Ishikawa (cell line): ENCODE results near the gene ATG14.

Experiments used
- CEBPB ChIP-seq: IDR thresholded peaks from 2 replicates; pipeline ENCODE4 v1.6.1; 2012
- CREB1 ChIP-seq: IDR thresholded peaks from 2 replicates; pipeline ENCODE4 v1.6.1; 2012; ENCODE audit warnings: low read depth
- EGR1 ChIP-seq: IDR thresholded peaks from 2 replicates; pipeline ENCODE4 v1.6.1; 2012
- EP300 ChIP-seq: IDR thresholded peaks from 2 replicates; pipeline ENCODE4 v1.6.1; 2012; ENCODE audit warnings: borderline replicate concordance
- FOXM1 ChIP-seq: IDR thresholded peaks from 2 replicates; pipeline ENCODE4 v1.6.1; 2012; ENCODE audit warnings: low read depth, borderline replicate concordance
- NFIC ChIP-seq: IDR thresholded peaks from 2 replicates; pipeline ENCODE4 v1.6.1; 2012
- RAD21 ChIP-seq: IDR thresholded peaks from 2 replicates; pipeline ENCODE4 v1.6.1; 2012; ENCODE audit warnings: low read depth
- TAF1 ChIP-seq: IDR thresholded peaks from 2 replicates; pipeline ENCODE4 v1.6.1; 2012; ENCODE audit warnings: low read depth, mild to moderate bottlenecking
- TCF12 ChIP-seq: IDR thresholded peaks from 2 replicates; pipeline ENCODE4 v1.6.1; 2012; ENCODE audit warnings: low read depth
- TEAD4 ChIP-seq: IDR thresholded peaks from 2 replicates; pipeline ENCODE4 v1.6.1; 2012
- YY1 ChIP-seq: IDR thresholded peaks from 2 replicates; pipeline ENCODE4 v1.6.1; 2012; ENCODE audit warnings: low read depth
- ZBTB7A ChIP-seq: IDR thresholded peaks from 2 replicates; pipeline ENCODE4 v1.6.1; 2012; ENCODE audit warnings: low read depth
- TF ChIP-seq, protein P1 (sequence below): IDR thresholded peaks from 2 replicates; pipeline ENCODE4 v1.6.1; 2012
- TF ChIP-seq, protein P2 (sequence below): IDR thresholded peaks from 2 replicates; pipeline ENCODE4 v1.6.1; 2012; ENCODE audit warnings: low read depth, mild to moderate bottlenecking
- TF ChIP-seq, protein P3 (sequence below): IDR thresholded peaks from 2 replicates; pipeline ENCODE4 v1.6.1; 2012

The ATG14 gene

DNA sequence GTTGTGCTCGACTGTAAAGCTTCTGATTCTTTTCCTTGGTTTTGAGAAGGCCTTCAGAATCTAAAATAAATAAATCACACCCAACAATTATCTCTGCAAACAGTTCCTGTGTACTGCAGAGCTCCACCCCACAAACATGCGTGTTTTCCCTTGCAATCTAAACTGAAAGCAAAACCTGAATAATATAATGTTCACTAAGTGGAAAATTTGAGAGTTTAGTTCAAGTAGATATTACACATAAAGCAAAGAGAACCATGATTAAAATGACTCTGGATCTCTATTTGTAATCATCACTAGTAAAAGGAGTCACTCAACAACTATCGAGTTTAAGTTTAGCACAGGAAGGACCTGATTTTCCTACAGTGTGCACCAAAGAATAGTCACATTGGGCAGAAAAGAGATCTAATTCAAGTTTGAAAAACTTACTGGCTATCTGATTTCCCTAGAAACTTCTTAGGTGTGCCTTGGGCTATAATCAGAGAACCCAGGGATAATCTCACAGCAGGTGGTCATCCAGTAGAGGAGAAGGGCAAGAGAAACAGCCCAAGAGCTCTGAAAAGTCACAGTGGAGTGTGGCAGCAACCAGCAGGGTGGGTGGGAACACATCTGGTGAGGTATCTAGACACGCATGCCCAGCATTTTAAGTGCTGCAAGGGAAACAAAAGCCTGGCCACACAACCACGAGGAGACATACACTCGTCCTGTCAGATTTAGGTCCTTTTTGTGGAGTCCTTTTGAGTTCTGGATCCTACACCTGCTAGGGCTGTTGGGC, 25.4 kb downstream of the ATG14 start:
- TF ChIP-seq ZBTB7A (no peak), NFIC (no peak), CEBPB (no peak)
- TF ChIP-seq, protein P1, sequence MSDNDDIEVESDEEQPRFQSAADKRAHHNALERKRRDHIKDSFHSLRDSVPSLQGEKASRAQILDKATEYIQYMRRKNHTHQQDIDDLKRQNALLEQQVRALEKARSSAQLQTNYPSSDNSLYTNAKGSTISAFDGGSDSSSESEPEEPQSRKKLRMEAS = no peak

DNA sequence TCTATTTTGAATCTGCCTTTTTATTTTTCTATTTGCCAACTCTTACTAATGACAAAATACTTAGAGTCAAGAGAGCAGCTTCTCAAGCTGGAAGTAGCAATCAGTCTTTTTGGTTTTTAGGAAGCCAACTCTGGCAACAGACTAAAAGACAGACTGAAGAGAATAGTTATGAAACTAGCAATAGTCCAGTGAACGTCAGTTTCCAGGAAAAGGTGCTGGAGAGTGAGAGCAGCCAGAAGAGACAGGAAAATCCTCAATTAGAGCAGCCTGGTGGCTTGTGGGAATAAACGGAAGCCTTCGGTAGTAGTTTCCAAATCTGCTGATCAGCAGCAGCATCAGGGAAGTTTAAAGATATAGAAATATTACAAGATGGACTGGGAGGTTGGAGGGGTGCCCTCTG, 27.1 kb downstream of the ATG14 start:
- TF ChIP-seq CEBPB = no peak
- no peak for TF ChIP-seq TEAD4
- TF ChIP-seq, protein P2, sequence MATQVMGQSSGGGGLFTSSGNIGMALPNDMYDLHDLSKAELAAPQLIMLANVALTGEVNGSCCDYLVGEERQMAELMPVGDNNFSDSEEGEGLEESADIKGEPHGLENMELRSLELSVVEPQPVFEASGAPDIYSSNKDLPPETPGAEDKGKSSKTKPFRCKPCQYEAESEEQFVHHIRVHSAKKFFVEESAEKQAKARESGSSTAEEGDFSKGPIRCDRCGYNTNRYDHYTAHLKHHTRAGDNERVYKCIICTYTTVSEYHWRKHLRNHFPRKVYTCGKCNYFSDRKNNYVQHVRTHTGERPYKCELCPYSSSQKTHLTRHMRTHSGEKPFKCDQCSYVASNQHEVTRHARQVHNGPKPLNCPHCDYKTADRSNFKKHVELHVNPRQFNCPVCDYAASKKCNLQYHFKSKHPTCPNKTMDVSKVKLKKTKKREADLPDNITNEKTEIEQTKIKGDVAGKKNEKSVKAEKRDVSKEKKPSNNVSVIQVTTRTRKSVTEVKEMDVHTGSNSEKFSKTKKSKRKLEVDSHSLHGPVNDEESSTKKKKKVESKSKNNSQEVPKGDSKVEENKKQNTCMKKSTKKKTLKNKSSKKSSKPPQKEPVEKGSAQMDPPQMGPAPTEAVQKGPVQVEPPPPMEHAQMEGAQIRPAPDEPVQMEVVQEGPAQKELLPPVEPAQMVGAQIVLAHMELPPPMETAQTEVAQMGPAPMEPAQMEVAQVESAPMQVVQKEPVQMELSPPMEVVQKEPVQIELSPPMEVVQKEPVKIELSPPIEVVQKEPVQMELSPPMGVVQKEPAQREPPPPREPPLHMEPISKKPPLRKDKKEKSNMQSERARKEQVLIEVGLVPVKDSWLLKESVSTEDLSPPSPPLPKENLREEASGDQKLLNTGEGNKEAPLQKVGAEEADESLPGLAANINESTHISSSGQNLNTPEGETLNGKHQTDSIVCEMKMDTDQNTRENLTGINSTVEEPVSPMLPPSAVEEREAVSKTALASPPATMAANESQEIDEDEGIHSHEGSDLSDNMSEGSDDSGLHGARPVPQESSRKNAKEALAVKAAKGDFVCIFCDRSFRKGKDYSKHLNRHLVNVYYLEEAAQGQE = no peak
- TF ChIP-seq, protein P3, sequence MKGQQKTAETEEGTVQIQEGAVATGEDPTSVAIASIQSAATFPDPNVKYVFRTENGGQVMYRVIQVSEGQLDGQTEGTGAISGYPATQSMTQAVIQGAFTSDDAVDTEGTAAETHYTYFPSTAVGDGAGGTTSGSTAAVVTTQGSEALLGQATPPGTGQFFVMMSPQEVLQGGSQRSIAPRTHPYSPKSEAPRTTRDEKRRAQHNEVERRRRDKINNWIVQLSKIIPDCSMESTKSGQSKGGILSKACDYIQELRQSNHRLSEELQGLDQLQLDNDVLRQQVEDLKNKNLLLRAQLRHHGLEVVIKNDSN = no peak
- TF ChIP-seq ZBTB7A = no peak
- TF ChIP-seq FOXM1 = no peak
- TF ChIP-seq, protein P1 = no peak
- TF ChIP-seq YY1 = no peak
- no peak for TF ChIP-seq EP300
- TF ChIP-seq NFIC = no peak
- no peak for TF ChIP-seq EGR1

DNA sequence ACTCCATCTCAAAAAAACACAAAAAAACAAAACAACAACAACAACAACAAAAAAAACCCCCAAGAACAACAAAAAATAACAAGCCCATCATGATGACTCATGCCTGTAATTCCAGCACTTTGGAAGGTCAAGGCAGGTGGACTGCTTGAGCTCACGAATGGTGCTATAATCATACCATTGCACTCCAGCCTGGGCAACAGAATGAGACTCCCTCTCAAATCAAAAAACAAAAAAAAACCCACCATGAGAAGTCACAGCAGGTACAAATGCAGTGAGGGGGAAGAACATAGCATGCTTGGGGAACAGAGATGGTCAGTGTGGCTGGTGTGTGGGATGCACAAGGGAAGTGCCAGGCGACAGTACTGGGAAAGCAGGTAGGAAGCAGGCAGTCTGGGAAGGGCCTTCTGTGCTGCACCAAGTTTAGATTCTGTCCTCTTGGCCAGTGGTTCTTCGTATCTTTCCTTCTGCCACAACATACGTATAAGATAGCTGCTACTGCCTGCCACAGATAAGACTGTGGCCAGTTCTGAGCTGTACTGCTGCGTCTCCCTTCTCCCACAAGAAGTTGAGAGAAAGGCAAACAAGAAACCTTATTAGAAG, 28.0 kb downstream of the ATG14 start:
- TF ChIP-seq TAF1 (no peak), TEAD4 (no peak), CEBPB (no peak), FOXM1 (no peak), NFIC (no peak), CREB1 (no peak), TCF12 (no peak), ZBTB7A (no peak), EP300 (no peak)
- TF ChIP-seq, protein P3 = no peak
- TF ChIP-seq, protein P2 = no peak

DNA sequence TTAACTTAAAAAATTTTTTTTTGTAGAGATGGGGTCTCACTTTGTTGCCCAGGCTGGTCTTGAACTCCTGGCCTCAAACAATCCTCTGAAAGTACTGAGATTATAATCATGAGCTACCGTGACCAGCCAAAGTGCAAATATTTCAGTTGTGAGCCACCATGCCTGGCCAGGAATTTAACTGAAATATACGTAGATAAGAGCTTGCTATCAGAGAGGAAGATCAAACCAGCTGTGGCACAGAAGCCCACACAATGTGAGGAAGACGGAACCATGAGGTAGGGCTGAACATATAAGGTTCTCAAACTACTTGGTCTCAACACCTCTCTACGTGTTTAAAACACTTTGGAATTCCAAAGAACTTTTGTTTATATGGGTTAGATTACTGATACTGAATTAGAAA, 29.1 kb downstream of the ATG14 start:
- TF ChIP-seq EGR1 (no peak), YY1 (no peak), NFIC (no peak), RAD21 (no peak), FOXM1 (no peak), TAF1 (no peak), CREB1 (no peak), TCF12 (no peak)
- TF ChIP-seq, protein P2 = no peak
